COLO829 (cell line): ENCODE measurements around the gene ADAM12.

Experiments
- DNase-seq: peaks from one replicate; pipeline ENCODE4 v3.0.0; 2012; ENCODE audit warnings: low spot score

Gene ADAM12

GRCh38 chr10:126314863-126315493, 73.3 kb downstream of the ADAM12 start:
- no peak for DNase-seq

GRCh38 chr10:126312167-126312566, 76.1 kb downstream of the ADAM12 start:
- DNase-seq: no peak

GRCh38 chr10:126309228-126309883, 78.9 kb downstream of the ADAM12 start:
- DNase-seq: no peak

GRCh38 chr10:126302826-126303665, 85.2 kb downstream of the ADAM12 start:
- no peak for DNase-seq

GRCh38 chr10:126302476-126302756, 85.9 kb downstream of the ADAM12 start:
- no peak for DNase-seq

GRCh38 chr10:126301701-126302475, 86.4 kb downstream of the ADAM12 start:
- DNase-seq: no peak

- DNase-seq: no peak
Measured at GRCh38 chr10:126294451-126294850, 93.8 kb downstream of the ADAM12 start.

- DNase-seq: no peak
Measured at GRCh38 chr10:126290232-126290631, 98.0 kb downstream of the ADAM12 start.

- DNase-seq: no peak
Measured at GRCh38 chr10:126288547-126289493, 99.5 kb downstream of the ADAM12 start.

GRCh38 chr10:126286256-126286780, 102.0 kb downstream of the ADAM12 start:
- DNase-seq: no peak

GRCh38 chr10:126283307-126283706, 105.0 kb downstream of the ADAM12 start:
- no peak for DNase-seq

GRCh38 chr10:126278851-126279250, 109.4 kb downstream of the ADAM12 start:
- no peak for DNase-seq

- no peak for DNase-seq
Measured at GRCh38 chr10:126277181-126277580, 111.1 kb downstream of the ADAM12 start.

- DNase-seq: no peak
Measured at GRCh38 chr10:126272526-126272925, 115.8 kb downstream of the ADAM12 start.

- DNase-seq: no peak
Measured at GRCh38 chr10:126270111-126270510, 118.2 kb downstream of the ADAM12 start.

- no peak for DNase-seq
Measured at GRCh38 chr10:126268013-126268920, 120.0 kb downstream of the ADAM12 start.

- DNase-seq: peak; percentile 75
Measured at GRCh38 chr10:126264102-126265018, 123.9 kb downstream of the ADAM12 start.

GRCh38 chr10:126263006-126263676, 125.1 kb downstream of the ADAM12 start:
- no peak for DNase-seq
